NT2/D1 (cell line): ENCODE data around the gene CHST9.

Source experiments
- SUZ12 ChIP-seq: IDR thresholded peaks from 2 replicates; pipeline ENCODE4 v1.6.1; 2011; ENCODE audit not compliant: insufficient read length, insufficient read depth; ENCODE audit errors: extremely low read depth
- YY1 ChIP-seq: IDR thresholded peaks from 2 replicates; pipeline ENCODE4 v1.6.1; 2011; ENCODE audit not compliant: insufficient read length, insufficient read depth
- ZNF274 ChIP-seq: IDR thresholded peaks from 2 replicates; pipeline ENCODE4 v1.6.1; 2011; ENCODE audit warnings: mild to moderate bottlenecking, low read depth, low read length

GRCh38 chr18:27121108-27121507 lies 64.0 kb downstream of the CHST9 start:
- TF ChIP-seq YY1 (no peak), ZNF274 (no peak), SUZ12 (no peak)
